Tongue (tissue), 2 donors: ENCODE data around the gene FGGY. TPM values are rescaled to one million over a fixed set of nuclear protein-coding genes. Genes with fewer than 3 reads are reported as not detected.
"Not testable (repeated sequence)": the region's sequence is repeated elsewhere in the genome, so short reads cannot be mapped to it uniquely, and the experiment has no call there.

Source experiments
- DNase-seq: peaks from one replicate; pipeline ENCODE4 v3.0.0-alpha.2; 2015
- total RNA-seq: library from RNA; depleted of rRNA; stranded (reverse); fragments of >200 nt; gene quantifications from one replicate; pipeline ENCODE4 v1.2.3, GENCODE V29; 2014

FGGY gene, protein sequence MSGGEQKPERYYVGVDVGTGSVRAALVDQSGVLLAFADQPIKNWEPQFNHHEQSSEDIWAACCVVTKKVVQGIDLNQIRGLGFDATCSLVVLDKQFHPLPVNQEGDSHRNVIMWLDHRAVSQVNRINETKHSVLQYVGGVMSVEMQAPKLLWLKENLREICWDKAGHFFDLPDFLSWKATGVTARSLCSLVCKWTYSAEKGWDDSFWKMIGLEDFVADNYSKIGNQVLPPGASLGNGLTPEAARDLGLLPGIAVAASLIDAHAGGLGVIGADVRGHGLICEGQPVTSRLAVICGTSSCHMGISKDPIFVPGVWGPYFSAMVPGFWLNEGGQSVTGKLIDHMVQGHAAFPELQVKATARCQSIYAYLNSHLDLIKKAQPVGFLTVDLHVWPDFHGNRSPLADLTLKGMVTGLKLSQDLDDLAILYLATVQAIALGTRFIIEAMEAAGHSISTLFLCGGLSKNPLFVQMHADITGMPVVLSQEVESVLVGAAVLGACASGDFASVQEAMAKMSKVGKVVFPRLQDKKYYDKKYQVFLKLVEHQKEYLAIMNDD
- 80.4 TPM for total RNA-seq

- peak; percentile 99 for DNase-seq
Measured at GRCh38 chr1:59296358-59297256, at the start of gene FGGY. TSS of gene FGGY (plus strand) at chr1:59297094. CDS start at chr1:59321550, 24,456 bp downstream.

DNA sequence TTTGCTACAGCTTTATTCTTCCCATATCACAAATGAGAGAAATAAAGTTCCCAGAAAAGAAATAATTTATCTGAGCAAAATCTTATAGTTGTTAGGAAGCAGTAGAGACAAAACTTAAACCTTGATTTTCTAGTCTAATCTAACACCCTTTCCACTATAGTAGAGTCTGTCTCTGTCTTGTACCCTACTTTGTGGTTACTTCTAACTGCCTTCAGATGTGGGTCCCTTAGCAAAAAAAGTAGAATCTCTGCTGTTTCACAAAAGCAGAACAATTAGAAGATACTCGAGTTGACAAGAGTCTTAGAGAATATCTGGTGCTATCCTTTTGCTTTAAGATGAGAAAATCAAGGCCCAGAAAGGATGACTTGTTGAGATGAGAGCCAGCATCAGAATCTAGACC, 48.1 kb upstream of the FGGY start:
- DNase-seq = no peak

GRCh38 chr1:59249396-59250137, 47.3 kb upstream of the FGGY start:
- peak; percentile 54 for DNase-seq

- not testable (repeated sequence) for DNase-seq
Measured at GRCh38 chr1:59251061-59251460, 45.8 kb upstream of the FGGY start.

GRCh38 chr1:59256429-59256828, 40.5 kb upstream of the FGGY start:
- not testable (repeated sequence) for DNase-seq

- no peak for DNase-seq
Measured at GRCh38 chr1:59258412-59259032, 38.4 kb upstream of the FGGY start.

DNA sequence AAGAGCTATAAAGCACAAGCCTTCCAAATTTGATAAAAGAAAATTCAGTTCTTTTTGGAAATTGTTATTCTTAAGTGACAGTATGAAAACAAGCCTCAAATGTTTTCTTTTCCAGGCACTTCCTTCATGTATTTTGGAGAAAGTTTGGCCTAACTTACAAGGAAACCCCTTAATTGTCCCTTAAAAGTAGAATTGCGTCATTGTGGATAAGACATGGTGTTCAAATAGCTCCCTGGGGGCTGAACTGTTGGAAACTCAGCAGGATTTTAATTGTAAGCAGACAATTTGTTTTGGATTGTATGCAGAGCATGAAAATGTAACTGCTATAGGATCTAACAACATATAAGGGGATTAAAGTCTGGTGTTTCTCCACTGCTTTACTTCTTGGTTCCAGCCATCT, 35.4 kb upstream of the FGGY start:
- DNase-seq = peak; percentile 88

DNA sequence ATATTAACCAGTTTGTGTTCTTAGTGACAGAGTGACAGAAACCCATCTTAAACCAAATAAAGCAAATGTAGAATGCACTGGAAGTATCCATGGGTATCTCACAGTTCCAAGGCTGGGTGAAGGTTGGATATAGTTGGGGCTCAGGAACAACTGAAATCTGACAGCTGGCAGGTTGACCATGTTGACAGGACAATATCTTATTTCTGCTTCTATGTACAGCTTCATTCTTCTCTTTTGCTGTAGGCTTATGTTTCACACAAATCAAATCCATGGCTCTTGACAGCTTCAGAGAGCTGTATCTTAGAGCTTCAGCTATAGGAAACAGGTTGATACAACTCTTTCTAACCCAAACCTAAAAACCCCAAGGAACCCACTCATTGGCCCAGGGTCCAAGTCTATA, 34.3 kb upstream of the FGGY start:
- DNase-seq = no peak

DNA sequence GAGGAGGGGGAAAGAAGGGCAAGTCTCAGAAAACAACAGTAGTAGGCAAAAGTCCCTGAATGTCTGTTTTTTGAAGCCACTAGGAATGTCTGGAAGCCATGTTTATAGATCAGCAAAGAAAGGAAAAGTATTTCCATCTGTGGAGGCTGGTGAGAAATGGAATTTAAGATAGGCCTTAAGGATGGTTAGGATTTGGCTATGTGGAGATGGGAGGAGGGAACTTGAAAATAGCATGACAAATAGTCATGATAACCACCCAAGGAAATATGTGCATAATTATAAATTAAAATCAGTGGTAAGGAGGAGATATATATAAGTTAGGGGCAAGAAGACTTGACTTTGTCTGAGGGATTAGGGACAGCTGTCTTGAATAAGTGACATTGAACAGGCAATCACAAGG, 33.8 kb upstream of the FGGY start:
- no peak for DNase-seq

DNA sequence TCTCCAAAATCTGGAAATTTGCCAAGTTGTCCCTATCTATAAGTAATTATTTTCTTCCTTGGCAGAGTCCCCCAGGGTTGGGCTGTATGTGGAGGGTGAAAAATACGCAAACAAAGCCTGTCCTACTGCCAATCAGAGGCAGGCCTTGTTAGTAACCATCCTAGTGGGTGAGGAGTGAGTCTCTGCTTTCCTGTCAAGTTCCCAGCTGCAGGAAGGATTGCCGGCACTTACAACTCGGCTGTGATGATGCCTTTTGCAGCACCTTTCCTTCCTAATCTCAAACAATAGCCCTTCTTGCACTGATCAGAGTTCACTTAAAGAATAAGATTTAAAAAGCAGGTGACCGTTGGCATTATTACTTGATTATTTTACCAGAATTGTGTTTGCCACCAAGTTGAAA, 31.3 kb upstream of the FGGY start:
- no peak for DNase-seq

DNA sequence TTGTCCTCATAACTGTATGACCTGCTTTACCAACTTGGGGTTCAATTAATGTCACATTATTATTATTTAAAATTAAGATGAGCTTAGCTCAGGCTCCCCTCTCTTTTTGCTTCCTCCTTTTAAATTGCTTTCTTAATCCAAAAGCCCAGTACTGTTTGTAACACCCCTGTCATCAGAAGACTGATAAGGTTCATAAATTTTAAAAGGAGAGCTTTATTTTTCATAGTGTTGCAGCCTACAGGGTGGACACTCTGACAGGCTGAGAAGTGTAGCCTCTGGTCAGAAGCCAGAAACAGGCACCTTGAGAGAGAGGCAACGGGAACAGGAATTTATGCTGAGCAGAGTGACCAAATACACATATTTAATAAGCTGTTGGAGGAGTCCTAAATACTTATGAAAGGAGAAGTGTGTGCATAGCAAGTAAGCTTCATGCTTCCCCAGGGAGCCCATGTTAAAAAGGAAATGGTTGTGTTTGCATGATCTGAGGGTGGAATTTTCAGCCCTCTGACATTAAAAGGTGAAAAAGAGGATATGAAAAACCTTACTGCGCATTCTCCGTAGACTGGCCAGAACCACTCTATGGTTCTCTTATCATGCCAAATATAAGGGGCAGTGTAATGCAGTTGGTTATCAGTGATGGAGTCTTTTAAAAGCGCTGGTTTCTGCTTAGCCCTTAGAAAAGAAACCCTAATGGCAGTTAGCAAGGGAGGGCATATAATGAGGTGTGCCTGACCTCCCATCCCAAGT, 30.5 kb upstream of the FGGY start:
- peak; percentile 24 for DNase-seq

- no peak for DNase-seq
Measured at GRCh38 chr1:59266927-59267293, 30.0 kb upstream of the FGGY start.

GRCh38 chr1:59268406-59268805, 28.5 kb upstream of the FGGY start:
- no peak for DNase-seq

DNA sequence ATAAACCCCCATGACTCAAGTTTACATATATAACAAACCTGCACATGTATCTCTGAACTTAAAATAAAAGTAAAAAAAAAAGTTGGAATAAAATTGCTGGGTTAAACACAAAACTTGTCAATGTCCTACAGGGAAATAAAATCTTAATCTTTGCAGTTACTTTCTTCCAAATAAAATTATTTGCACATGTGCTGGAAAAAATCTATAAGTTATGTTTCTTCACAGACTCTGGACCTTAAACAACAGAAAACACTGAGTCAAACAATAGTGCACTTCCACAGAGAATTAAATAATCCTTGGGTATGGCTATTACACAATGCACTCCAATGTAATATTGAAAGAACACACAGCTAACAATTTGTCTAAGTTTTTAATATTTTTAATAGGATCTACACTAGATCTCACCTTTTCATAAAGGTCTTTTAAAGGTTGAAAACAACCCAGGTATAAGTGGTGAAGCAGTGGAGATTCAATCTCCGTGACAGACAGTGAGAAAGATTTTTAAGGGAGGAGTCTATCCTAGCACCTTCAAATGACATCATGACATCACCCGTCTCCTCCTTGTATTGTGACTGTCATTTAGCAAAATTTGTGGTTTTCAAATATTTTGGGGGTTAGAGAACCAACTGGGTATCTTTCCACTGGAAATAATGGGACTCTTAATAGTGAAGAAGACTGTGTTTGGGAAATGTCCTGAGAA, 25.2 kb upstream of the FGGY start:
- DNase-seq = no peak

GRCh38 chr1:59272507-59272906, 24.4 kb upstream of the FGGY start:
- DNase-seq = no peak

GRCh38 chr1:59276439-59276851, 20.4 kb upstream of the FGGY start:
- DNase-seq = no peak

DNA sequence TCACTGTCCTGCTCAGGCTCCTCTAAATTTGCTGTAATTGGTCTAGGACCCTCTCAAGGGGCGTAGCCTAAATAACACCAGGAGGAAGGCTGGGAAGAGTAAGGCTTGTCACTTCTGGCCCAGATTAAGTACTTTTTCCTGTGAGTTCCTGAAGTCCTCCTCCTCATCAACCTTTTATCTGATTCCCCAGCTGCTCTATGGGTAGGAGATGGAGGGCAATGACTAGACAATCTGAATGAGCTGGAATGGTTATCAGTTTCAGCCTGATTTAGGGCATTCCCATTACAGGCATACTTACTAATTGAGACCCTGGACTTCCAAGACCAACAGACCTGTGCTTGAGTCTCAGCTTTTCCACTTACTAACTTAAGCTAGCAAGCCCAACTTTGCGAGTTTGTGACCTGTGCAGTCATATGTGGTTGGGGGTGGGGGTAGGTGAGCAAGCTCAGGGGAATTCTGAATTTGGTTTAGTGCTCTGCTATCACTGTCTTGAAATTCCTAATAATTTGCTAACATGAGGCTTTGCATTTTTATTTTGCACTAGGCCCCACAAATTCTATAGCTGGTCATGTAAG, 18.0 kb upstream of the FGGY start:
- DNase-seq = no peak

GRCh38 chr1:59279645-59280044, 17.2 kb upstream of the FGGY start:
- DNase-seq = no peak

GRCh38 chr1:59282951-59283350, 13.9 kb upstream of the FGGY start:
- DNase-seq = no peak

DNA sequence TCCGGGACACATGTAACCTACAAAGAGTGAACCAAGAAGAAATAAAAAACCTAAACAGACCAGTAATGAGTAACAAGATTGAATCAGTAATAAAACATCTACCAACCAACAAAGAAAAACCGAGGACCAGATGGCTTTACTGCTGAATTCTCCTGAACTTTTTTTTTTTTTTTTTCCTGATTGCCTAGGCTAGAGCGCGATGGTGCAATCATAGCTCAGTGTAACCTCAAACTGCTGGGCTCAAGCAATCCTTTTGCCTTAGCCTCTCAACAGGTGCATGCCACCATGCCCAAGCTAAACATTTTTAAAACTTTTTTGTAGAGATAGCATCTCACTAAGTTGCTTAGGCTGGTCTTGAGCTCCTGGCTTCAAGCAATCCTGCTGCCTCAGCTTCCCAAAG, 11.2 kb upstream of the FGGY start:
- DNase-seq = no peak
